Endothelial cell of umbilical vein (primary cell): ENCODE measurements around the gene PTPRK.

ENCODE experiments used
- MAX ChIP-seq: IDR thresholded peaks from 2 replicates; pipeline ENCODE4 v1.6.1; 2011; ENCODE audit not compliant: insufficient read depth, insufficient read length
- POLR2A ChIP-seq: IDR thresholded peaks from 2 replicates; pipeline ENCODE4 v1.6.1; 2012; ENCODE audit warnings: low read depth, mild to moderate bottlenecking, control low read depth, low read length
- TF ChIP-seq, protein P1 (sequence below), 2 donors: IDR thresholded peaks; 1 replicate in 1 of 2; 2 replicates in 1 of 2; pipeline ENCODE4 v1.5.1; 2011; ENCODE audit warnings: low read length in 2 of 2, mild to moderate bottlenecking in 2 of 2, moderate library complexity in 2 of 2, control low read depth in 1 of 2, inconsistent platforms in 1 of 2, low read depth in 1 of 2; ENCODE audit not compliant: insufficient read depth in 1 of 2; ENCODE audit errors: extremely low read depth in 1 of 2

- TF ChIP-seq, protein P1, sequence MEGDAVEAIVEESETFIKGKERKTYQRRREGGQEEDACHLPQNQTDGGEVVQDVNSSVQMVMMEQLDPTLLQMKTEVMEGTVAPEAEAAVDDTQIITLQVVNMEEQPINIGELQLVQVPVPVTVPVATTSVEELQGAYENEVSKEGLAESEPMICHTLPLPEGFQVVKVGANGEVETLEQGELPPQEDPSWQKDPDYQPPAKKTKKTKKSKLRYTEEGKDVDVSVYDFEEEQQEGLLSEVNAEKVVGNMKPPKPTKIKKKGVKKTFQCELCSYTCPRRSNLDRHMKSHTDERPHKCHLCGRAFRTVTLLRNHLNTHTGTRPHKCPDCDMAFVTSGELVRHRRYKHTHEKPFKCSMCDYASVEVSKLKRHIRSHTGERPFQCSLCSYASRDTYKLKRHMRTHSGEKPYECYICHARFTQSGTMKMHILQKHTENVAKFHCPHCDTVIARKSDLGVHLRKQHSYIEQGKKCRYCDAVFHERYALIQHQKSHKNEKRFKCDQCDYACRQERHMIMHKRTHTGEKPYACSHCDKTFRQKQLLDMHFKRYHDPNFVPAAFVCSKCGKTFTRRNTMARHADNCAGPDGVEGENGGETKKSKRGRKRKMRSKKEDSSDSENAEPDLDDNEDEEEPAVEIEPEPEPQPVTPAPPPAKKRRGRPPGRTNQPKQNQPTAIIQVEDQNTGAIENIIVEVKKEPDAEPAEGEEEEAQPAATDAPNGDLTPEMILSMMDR (IDR thresholded peaks at IDR 0.05; ENCODE audit: extremely low read depth in 1 of 2, insufficient read depth in 1 of 2, low read depth in 1 of 2, low read length in 2 of 2): no peak
- TF ChIP-seq POLR2A (no peak), MAX (no peak)
Measured at GRCh38 chr6:127941228-127941627, 579.2 kb downstream of the PTPRK start.
